HFF-Myc (cell line): Measurements from ENCODE around the gene CTNNA2.

Experiments used
- DNase-seq: peaks from one replicate; pipeline ENCODE4 v3.0.0-alpha.2; 2011; ENCODE audit warnings: low read depth; ENCODE audit errors: extremely low read depth
- H3K4me3 ChIP-seq: replicated peaks from 2 replicates; pipeline ENCODE4 v1.5.1; 2011; ENCODE audit warnings: low read depth, mild to moderate bottlenecking, control low read depth, low read length
- CTCF ChIP-seq: IDR thresholded peaks from 2 replicates; pipeline ENCODE4 v1.5.1; 2012; ENCODE audit warnings: mild to moderate bottlenecking, low read depth, low read length, control low read depth; ENCODE audit errors: missing control alignments

CTNNA2 gene

GRCh38 chr2:79686884-79687283 lies 174.0 kb downstream of the CTNNA2 start:
- TF ChIP-seq CTCF, result no peak
- no peak for DNase-seq

GRCh38 chr2:79695248-79695647 lies 182.4 kb downstream of the CTNNA2 start:
- TF ChIP-seq CTCF, result no peak
- H3K4me3 ChIP-seq, result no peak overlapping the region
- DNase-seq, result no peak

More at GRCh38 chr2:79686884-79687283, 174.0 kb downstream of the CTNNA2 start:
- no peak overlapping the region for H3K4me3 ChIP-seq

GRCh38 chr2:79697200-79697599 lies 184.3 kb downstream of the CTNNA2 start:
- no peak overlapping the region for H3K4me3 ChIP-seq
- TF ChIP-seq CTCF, result no peak
- DNase-seq, result no peak

GRCh38 chr2:79700651-79701050 lies 187.8 kb downstream of the CTNNA2 start:
- no peak for TF ChIP-seq CTCF
- no peak overlapping the region for H3K4me3 ChIP-seq
- DNase-seq, result no peak

- no peak for DNase-seq
- TF ChIP-seq CTCF, result no peak
- no peak overlapping the region for H3K4me3 ChIP-seq
These were observed 190.1 kb downstream of the CTNNA2 start for GRCh38 chr2:79702905-79703304.

GRCh38 chr2:79711098-79711497 lies 198.2 kb downstream of the CTNNA2 start:
- TF ChIP-seq CTCF, result no peak
- DNase-seq, result no peak
- H3K4me3 ChIP-seq, result no peak overlapping the region

GRCh38 chr2:79713131-79713785 lies 200.4 kb downstream of the CTNNA2 start:
- no peak overlapping the region for H3K4me3 ChIP-seq
- no peak for TF ChIP-seq CTCF
- DNase-seq, result no peak
